CD14-positive monocyte (primary cell): ENCODE data around the gene SLC25A21. TPM values are rescaled to one million over a fixed set of nuclear protein-coding genes. Genes with fewer than 3 reads are reported as not detected.

Experiments used
- DNase-seq, 3 donors: peaks; one replicate each; pipeline ENCODE4 v3.0.0-alpha.2; 2011 to 2022
- H2AFZ ChIP-seq: 2 replicates; pipeline ENCODE4 v1.6.0; 2012; ENCODE audit warnings: mild to moderate bottlenecking, low read depth, low read length, inconsistent platforms; ENCODE audit not compliant: insufficient read depth, poor library complexity, severe bottlenecking
- H3K27ac ChIP-seq, 2 donors: 1 replicate in 1 of 2; 2 replicates in 1 of 2; pipeline ENCODE4 v1.5.1; 2012 to 2013; ENCODE audit warnings: low read length in 2 of 2, control low read depth in 1 of 2, inconsistent platforms in 1 of 2, low read depth in 1 of 2, mild to moderate bottlenecking in 1 of 2
- H3K27me3 ChIP-seq, 2 donors: one replicate each; pipeline versions ENCODE4 v1.6.0 to v1.6.1; 2011 to 2013; ENCODE audit warnings: low read length in 2 of 2; ENCODE audit not compliant: control insufficient read depth in 2 of 2, insufficient read depth in 2 of 2
- H3K36me3 ChIP-seq, 2 donors: replicated peaks in 1 of 2; 1 replicate in 1 of 2; 2 replicates in 1 of 2; pipeline versions ENCODE4 v1.5.1 to v1.6.1; 2012 to 2013; ENCODE audit warnings: low read length in 2 of 2, control low read depth in 1 of 2, inconsistent platforms in 1 of 2, mild to moderate bottlenecking in 1 of 2; ENCODE audit not compliant: insufficient read depth in 2 of 2, control insufficient read depth in 1 of 2
- H3K4me1 ChIP-seq, 2 donors: 1 replicate in 1 of 2; 2 replicates in 1 of 2; pipeline versions ENCODE4 v1.5.1 to v1.6.1; 2012 to 2013; ENCODE audit warnings: low read length in 2 of 2, control low read depth in 1 of 2, inconsistent platforms in 1 of 2, mild to moderate bottlenecking in 1 of 2, moderate library complexity in 1 of 2; ENCODE audit not compliant: insufficient read depth in 2 of 2, control insufficient read depth in 1 of 2
- H3K4me2 ChIP-seq: replicated peaks from 2 replicates; pipeline ENCODE3; 2012; ENCODE audit warnings: low read length, moderate library complexity, mild to moderate bottlenecking; ENCODE audit not compliant: poor library complexity, severe bottlenecking; ENCODE audit errors: extremely low read depth
- H3K4me3 ChIP-seq, 3 experiments: fragments of 200-600 bp in 1 of 3; sonication (generic) in 1 of 3; replicated peaks in 1 of 3; 1 replicate in 2 of 3; 2 replicates in 1 of 3; pipeline ENCODE4 v1.5.1; 2011 to 2013; ENCODE audit warnings: low read length in 3 of 3, mild to moderate bottlenecking in 3 of 3, control low read depth in 2 of 3, low read depth in 2 of 3, inconsistent platforms in 1 of 3, moderate library complexity in 1 of 3
- H3K79me2 ChIP-seq: 2 replicates; pipeline ENCODE4 v1.6.0; 2012; ENCODE audit warnings: mild to moderate bottlenecking, control low read depth, inconsistent platforms, low read length, moderate library complexity; ENCODE audit not compliant: insufficient read depth
- H3K9ac ChIP-seq: 2 replicates; pipeline ENCODE4 v1.6.0; 2017; ENCODE audit warnings: low read length, mild to moderate bottlenecking; ENCODE audit not compliant: insufficient read depth, poor library complexity, severe bottlenecking
- H3K9me3 ChIP-seq, 2 donors: replicated peaks in 1 of 2; 1 replicate in 1 of 2; 2 replicates in 1 of 2; pipeline versions ENCODE4 v1.5.1 to v1.6.1; 2012 to 2013; ENCODE audit warnings: low read length in 2 of 2, control low read depth in 1 of 2; ENCODE audit not compliant: control insufficient read depth in 1 of 2, insufficient read depth in 1 of 2
- H4K20me1 ChIP-seq: 2 replicates; pipeline ENCODE4 v1.6.0; 2012; ENCODE audit warnings: mild to moderate bottlenecking, low read length, control low read depth, moderate library complexity; ENCODE audit not compliant: insufficient read depth
- H3K27ac Mint-ChIP-seq, 7 donors: one replicate each; pipeline ENCODE4 v1.8.0; 2020; ENCODE audit warnings: mild to moderate bottlenecking in 7 of 7, mixed read lengths in 7 of 7, moderate library complexity in 6 of 7, inconsistent platforms in 2 of 7
- H3K27me3 Mint-ChIP-seq, 3 donors: one replicate each; pipeline ENCODE4 v1.8.0; 2021 to 2022; ENCODE audit warnings: low read depth in 3 of 3, mild to moderate bottlenecking in 3 of 3, mixed read lengths in 3 of 3, moderate library complexity in 3 of 3, inconsistent platforms in 1 of 3
- H3K36me3 Mint-ChIP-seq, 2 donors: one replicate each; pipeline ENCODE4 v1.8.0; 2020; ENCODE audit warnings: mixed read lengths in 2 of 2, inconsistent platforms in 1 of 2, mild to moderate bottlenecking in 1 of 2
- H3K4me1 Mint-ChIP-seq: one replicate; pipeline ENCODE4 v1.8.0; 2020; ENCODE audit warnings: mild to moderate bottlenecking, mixed read lengths
- H3K4me3 Mint-ChIP-seq, 2 donors: one replicate each; pipeline ENCODE4 v1.8.0; 2020; ENCODE audit warnings: mild to moderate bottlenecking in 2 of 2, mixed read lengths in 2 of 2, moderate library complexity in 1 of 2
- H3K9me3 Mint-ChIP-seq, 7 donors: one replicate each; pipeline ENCODE4 v1.8.0; 2020 to 2022; ENCODE audit warnings: mixed read lengths in 7 of 7, mild to moderate bottlenecking in 6 of 7, moderate library complexity in 6 of 7, inconsistent platforms in 2 of 7
- CTCF ChIP-seq: fragments of 200-600 bp; IDR thresholded peaks from one replicate; pipeline ENCODE4 v1.8.0; 2022; ENCODE audit warnings: antibody characterized with exemption, mild to moderate bottlenecking
- WGBS: methylation state at CpG from one replicate; pipeline ENCODE4 v1.1.5; 2013; ENCODE audit warnings: missing lambda C conversion rate; ENCODE audit not compliant: insufficient coverage; 5-methylcytosine and 5-hydroxymethylcytosine counted together
- intact Hi-C, 2 donors: fragments of 100-400 bp; cut with micrococcal nuclease; formaldehyde crosslinking; loops; one replicate each; pipeline versions ENCODE4 v1.15.0 to v1.15.1; 2023
- polyA plus RNA-seq, 3 donors: library from polyadenylated mRNA; depleted of rRNA in 1 of 3; unstranded in 2 of 3; stranded (reverse) in 1 of 3; fragments of 300-500 nt in 2 of 3; fragments of >200 nt in 1 of 3; fragmentation: Illumina TruSeq in 2 of 3; gene quantifications; 1 replicate in 2 of 3; 2 replicates in 1 of 3; pipeline ENCODE4 v1.2.3, GENCODE V29; 2012 to 2021

Gene SLC25A21
- polyA plus RNA-seq, 3 donors: not detected

DNA sequence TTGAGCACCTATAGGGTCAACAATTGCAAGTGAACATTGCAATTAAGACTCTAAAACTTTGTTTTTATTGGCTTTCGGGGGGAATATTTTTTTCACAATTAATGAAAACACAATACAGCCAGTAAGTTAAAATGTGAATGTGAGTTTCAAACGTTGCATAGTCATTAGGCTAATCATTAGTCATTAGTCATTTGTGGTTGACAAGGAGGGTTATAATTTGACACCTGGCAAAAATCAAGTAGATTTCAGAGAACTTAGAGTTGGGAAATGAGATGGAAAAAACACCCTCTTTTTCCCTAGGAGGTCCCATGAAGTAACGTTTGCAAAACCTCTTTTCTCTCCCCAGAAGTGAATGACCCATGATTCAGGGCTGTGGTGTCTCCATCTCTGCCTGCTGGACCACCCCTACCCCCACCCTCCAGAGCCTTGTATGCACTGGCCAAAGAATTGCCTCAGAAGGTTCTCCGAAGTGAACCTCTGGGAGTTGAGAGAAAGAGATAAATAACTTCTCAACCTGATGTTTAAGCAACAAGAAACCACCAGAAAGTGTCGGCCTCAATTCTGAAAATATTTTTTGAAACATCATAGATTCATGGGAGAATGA is 314.5 kb downstream of the SLC25A21 start:
- Histone ChIP-seq H3K9me3 (no peaks in the 10 kb centered on the region), H3K79me2 (no peaks in the 10 kb centered on the region), H3K27me3 (no peaks in the 10 kb centered on the region), H3K4me3 (no peak overlapping the region), H2AFZ (no peak overlapping the region), H3K4me1 (no peaks in the 10 kb centered on the region), H3K27ac (no peak overlapping the region), H4K20me1 (no peaks in the 10 kb centered on the region), H3K36me3 (no peaks in the 10 kb centered on the region), H3K9ac (no peak overlapping the region), H3K4me2 (no peak overlapping the region)
- Mint-ChIP-seq H3K27me3 (no peaks in the 10 kb centered on the region), H3K4me3 (no peak overlapping the region), H3K36me3 (no peaks in the 10 kb centered on the region), H3K4me1 (no peaks in the 10 kb centered on the region), H3K9me3 (peaks cover 0 to 4% (median 3%) of the 10 kb centered on the region in 7 donors), H3K27ac (no peak overlapping the region)
- intact Hi-C loops: no loop called here
- DNase-seq: no peak
- 80% methylated on average over 1 of the region's 5 CpGs for WGBS
- no peak for TF ChIP-seq CTCF

DNA sequence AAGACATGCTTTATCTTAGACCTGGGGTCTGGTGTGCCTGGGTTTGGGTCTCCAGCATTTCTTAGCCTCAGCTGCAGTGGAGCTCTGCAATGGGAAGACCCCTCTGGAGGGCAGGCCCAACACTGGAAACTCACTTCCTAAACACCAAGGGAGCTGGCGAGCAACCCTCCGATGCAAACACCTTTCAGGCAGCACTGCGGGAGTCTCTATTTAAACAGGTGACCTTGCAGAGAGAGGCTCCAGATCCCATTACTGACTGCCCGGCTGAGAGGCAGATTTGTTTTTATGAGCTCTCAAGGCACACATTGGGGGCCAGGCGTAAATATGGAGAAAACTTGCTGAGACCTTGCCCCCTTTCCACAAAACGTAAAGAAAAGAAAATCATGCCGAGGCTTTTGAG is 315.3 kb downstream of the SLC25A21 start:
- 75% methylated on average over 4 of the region's 7 CpGs for WGBS
- Mint-ChIP-seq H3K4me1 (no peaks in the 10 kb centered on the region), H3K27me3 (no peaks in the 10 kb centered on the region), H3K9me3 (peaks cover 0 to 4% (median 3%) of the 10 kb centered on the region in 7 donors), H3K27ac (no peak overlapping the region), H3K4me3 (no peak overlapping the region), H3K36me3 (no peaks in the 10 kb centered on the region)
- Histone ChIP-seq H3K4me3 (no peak overlapping the region), H3K27me3 (no peaks in the 10 kb centered on the region), H3K27ac (no peak overlapping the region), H4K20me1 (no peaks in the 10 kb centered on the region), H3K4me2 (no peak overlapping the region), H3K79me2 (no peaks in the 10 kb centered on the region), H3K4me1 (no peaks in the 10 kb centered on the region), H3K9ac (no peak overlapping the region), H3K36me3 (no peaks in the 10 kb centered on the region), H3K9me3 (no peaks in the 10 kb centered on the region), H2AFZ (no peak overlapping the region)
- no peak for TF ChIP-seq CTCF
- DNase-seq: no peak
- intact Hi-C loops: no loop called here
